Stimulated activated CD8-positive, alpha-beta memory T cell treated with anti-CD3 and anti-CD28 coated beads, Interleukin-15, amount 100 ng/mL, for 4 hours (primary cell): ENCODE data around the gene NUP214.
"Not testable (repeated sequence)": the region's sequence is repeated elsewhere in the genome, so short reads cannot be mapped to it uniquely, and the experiment has no call there.

ENCODE experiments used
- DNase-seq, 2 donors: peaks; one replicate each; pipeline ENCODE4 v3.0.0-alpha.2; 2020; ENCODE audit warnings: low read depth in 2 of 2

NUP214 gene

GRCh38 chr9:131259432-131259898, 134.1 kb downstream of the NUP214 start:
- no peak for DNase-seq

GRCh38 chr9:131259916-131260597, 134.7 kb downstream of the NUP214 start:
- DNase-seq: no peak

GRCh38 chr9:131260751-131261452, 135.5 kb downstream of the NUP214 start:
- no peak for DNase-seq

GRCh38 chr9:131262327-131263032, 137.1 kb downstream of the NUP214 start:
- DNase-seq: no peak

GRCh38 chr9:131263033-131263343, 137.6 kb downstream of the NUP214 start:
- not testable (repeated sequence) for DNase-seq

GRCh38 chr9:131263701-131264100, 138.3 kb downstream of the NUP214 start:
- no peak for DNase-seq

- DNase-seq: no peak
Observed at GRCh38 chr9:131264231-131264630, 138.8 kb downstream of the NUP214 start.

- no peak for DNase-seq
Observed at GRCh38 chr9:131266266-131267229, 141.2 kb downstream of the NUP214 start.

GRCh38 chr9:131270171-131271015, 145.0 kb downstream of the NUP214 start:
- DNase-seq: no peak

- DNase-seq: not testable (repeated sequence)
Observed at GRCh38 chr9:131271016-131271273, 145.6 kb downstream of the NUP214 start.

GRCh38 chr9:131271506-131271931, 146.1 kb downstream of the NUP214 start:
- no peak for DNase-seq

- DNase-seq: no peak
Observed at GRCh38 chr9:131272212-131272611, 146.8 kb downstream of the NUP214 start.

- DNase-seq: no peak
Observed at GRCh38 chr9:131273146-131273855, 147.9 kb downstream of the NUP214 start.

- DNase-seq: no peak
Observed at GRCh38 chr9:131273856-131274673, 148.7 kb downstream of the NUP214 start.

- DNase-seq: no peak
Observed at GRCh38 chr9:131274674-131275331, 149.4 kb downstream of the NUP214 start.

- DNase-seq: no peak
Observed at GRCh38 chr9:131275332-131276093, 150.1 kb downstream of the NUP214 start.

GRCh38 chr9:131276094-131276888, 150.9 kb downstream of the NUP214 start, which contains the start of gene FAM78A:
FAM78A (minus strand) TSS chr9:131276510; CDS start chr9:131276179, 331 bp downstream.
- no peak for DNase-seq
